Measurements from ENCODE around the gene PSMD7. TPM values are rescaled to one million over a fixed set of nuclear protein-coding genes. Genes with fewer than 3 reads are reported as not detected.

The PSMD7 gene
- total and polyA plus RNA-seq, 2 of the 13 experiments (the other 11 are each of a cell fraction or from before 2014, with no cell fraction given) = 105 to 224 TPM

DNA sequence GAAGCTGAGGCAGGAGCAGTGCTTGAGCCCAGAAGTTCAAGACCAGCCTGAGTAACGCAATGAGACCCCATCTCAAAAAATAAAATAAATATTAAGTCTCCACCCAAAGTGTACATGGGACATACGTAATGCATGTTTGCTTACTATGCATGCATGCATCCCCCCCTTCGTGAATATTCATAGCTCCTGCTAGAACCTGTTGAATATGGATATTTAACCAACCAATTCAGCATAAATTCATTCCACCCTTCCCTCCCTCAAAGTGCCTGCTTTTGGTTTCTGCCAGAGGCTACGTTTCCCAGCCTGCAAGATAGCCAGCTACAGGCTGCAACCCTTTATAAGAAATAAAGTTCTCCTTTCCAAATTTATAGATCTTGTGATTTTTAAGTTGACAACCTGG is 12.9 kb upstream of the PSMD7 start:
- H3K27ac ChIP-seq (ENCODE audit: extremely low read length, insufficient read depth, low read length) = no peak overlapping the region
- ATAC-seq (no peak), FAIRE-seq (no peak), DNase-seq (ENCODE audit: low spot score) (no peak)
- no peaks in the 10 kb centered on the region for H4K20me1 ChIP-seq (ENCODE audit: insufficient read depth, low read length)
- no peaks in the 10 kb centered on the region for H3K36me3 ChIP-seq (replicated peaks in 1 of 2; ENCODE audit: control insufficient read depth in 1 of 2, insufficient read depth in 2 of 2, low read length in 2 of 2)
- no peaks in the 10 kb centered on the region; a peak in 1 of 5 replicates for H3K27me3 ChIP-seq (ENCODE audit: control insufficient read depth in 1 of 2, insufficient read depth in 2 of 2, low read length in 2 of 2)
- 0 out of 2 replicates have a peak, but pooled peaks cover 4% of the 10 kb centered on the region for H3K9me3 ChIP-seq (ENCODE audit: low read length)
- BruUV-seq (replicated peaks) = no TSS peak
- no peak overlapping the region for H3K4me2 ChIP-seq (ENCODE audit: low read depth, low read length)
- in situ Hi-C loops (cut with HindIII; ENCODE audit: extremely low pct_ligation_motif_present, low pct_unique_long_range_greater_than_20kb) (no loop called here), intact Hi-C loops (cut with micrococcal nuclease; ENCODE audit: unreplicated experiment) (no loop called here)
- ChIA-PET POLR2A (no interaction called here), CTCF (ENCODE audit: low intra/inter-chr PET ratio, low total read pairs) (no interaction called here)
- H3K79me2 ChIP-seq (ENCODE audit: insufficient read depth, low read length) = no peaks in the 10 kb centered on the region
- no peak overlapping the region for H2AFZ ChIP-seq (ENCODE audit: low read length)
- no peak overlapping the region for H3K4me3 ChIP-seq (replicated peaks in 1 of 3; ENCODE audit: insufficient read depth in 1 of 3, low read depth in 2 of 3, low read length in 3 of 3)
- 19% methylated on average over 4 of the region's 4 CpGs for WGBS (ENCODE audit: low lambda C conversion rate)
- H3K9ac ChIP-seq (ENCODE audit: insufficient read depth, low read depth, low read length) = no peak overlapping the region
- H3K4me1 ChIP-seq (ENCODE audit: insufficient read depth, low read length) = no peaks in the 10 kb centered on the region
- TF ChIP-seq SMARCE1 (IDR thresholded peaks at IDR 0.05; ENCODE audit: borderline replicate concordance) (no peak), RXRB (CRISPR knock-in tag; IDR thresholded peaks at IDR 0.05; ENCODE audit: borderline replicate concordance) (no peak), ZNF354B (CRISPR knock-in tag; IDR thresholded peaks at IDR 0.05) (no peak), THAP11 (CRISPR knock-in tag; IDR thresholded peaks at IDR 0.05) (no peak), MTA1 (CRISPR knock-in tag; IDR thresholded peaks at IDR 0.05; ENCODE audit: borderline replicate concordance) (no peak), ZNF431 (CRISPR knock-in tag; IDR thresholded peaks at IDR 0.05; ENCODE audit: borderline replicate concordance, low read depth) (no peak), HNF1B (CRISPR knock-in tag; IDR thresholded peaks at IDR 0.05) (no peak), ZNF891 (CRISPR knock-in tag; IDR thresholded peaks at IDR 0.05) (no peak), KLF6 (CRISPR knock-in tag; IDR thresholded peaks at IDR 0.05) (no peak), ZMYM3 (CRISPR knock-in tag; IDR thresholded peaks at IDR 0.05) (no peak)
- TF ChIP-seq, protein P1, sequence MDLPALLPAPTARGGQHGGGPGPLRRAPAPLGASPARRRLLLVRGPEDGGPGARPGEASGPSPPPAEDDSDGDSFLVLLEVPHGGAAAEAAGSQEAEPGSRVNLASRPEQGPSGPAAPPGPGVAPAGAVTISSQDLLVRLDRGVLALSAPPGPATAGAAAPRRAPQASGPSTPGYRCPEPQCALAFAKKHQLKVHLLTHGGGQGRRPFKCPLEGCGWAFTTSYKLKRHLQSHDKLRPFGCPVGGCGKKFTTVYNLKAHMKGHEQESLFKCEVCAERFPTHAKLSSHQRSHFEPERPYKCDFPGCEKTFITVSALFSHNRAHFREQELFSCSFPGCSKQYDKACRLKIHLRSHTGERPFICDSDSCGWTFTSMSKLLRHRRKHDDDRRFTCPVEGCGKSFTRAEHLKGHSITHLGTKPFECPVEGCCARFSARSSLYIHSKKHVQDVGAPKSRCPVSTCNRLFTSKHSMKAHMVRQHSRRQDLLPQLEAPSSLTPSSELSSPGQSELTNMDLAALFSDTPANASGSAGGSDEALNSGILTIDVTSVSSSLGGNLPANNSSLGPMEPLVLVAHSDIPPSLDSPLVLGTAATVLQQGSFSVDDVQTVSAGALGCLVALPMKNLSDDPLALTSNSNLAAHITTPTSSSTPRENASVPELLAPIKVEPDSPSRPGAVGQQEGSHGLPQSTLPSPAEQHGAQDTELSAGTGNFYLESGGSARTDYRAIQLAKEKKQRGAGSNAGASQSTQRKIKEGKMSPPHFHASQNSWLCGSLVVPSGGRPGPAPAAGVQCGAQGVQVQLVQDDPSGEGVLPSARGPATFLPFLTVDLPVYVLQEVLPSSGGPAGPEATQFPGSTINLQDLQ (CRISPR knock-in tag; IDR thresholded peaks at IDR 0.05) = no peak

Data from HepG2 (cell line).